Mammary microvascular endothelial cell (primary cell): ENCODE measurements around the gene TMED5. TPM values are rescaled to one million over a fixed set of nuclear protein-coding genes. Genes with fewer than 3 reads are reported as not detected.

ENCODE experiments used
- total RNA-seq: library from RNA; depleted of rRNA; stranded (reverse); fragments of >200 nt; gene quantifications from 2 replicates; pipeline ENCODE4 v1.2.3, GENCODE V29; 2015

TMED5 gene
- total RNA-seq = 46.2 and 53.4 TPM in 2 replicates

GRCh38 chr1:93179886-93180722 lies at the start of gene TMED5:
TSS of gene TMED5 (minus strand) at chr1:93180413. CDS start at chr1:93180242, 171 bp downstream.

GRCh38 chr1:93180723-93181613 lies 755 bp upstream of the TMED5 start, which contains the start of gene CCDC18:
TSS of gene CCDC18 (plus strand) at chr1:93180724. CDS start at chr1:93183362, 2,638 bp downstream.

Other genes starting within 250 kb of the TMED5 start
- 1.1 and 1.3 TPM in 2 replicates for gene DIPK1A, start 219.0 kb downstream of the TMED5 start, total RNA-seq
- 12.5 and 18.8 TPM in 2 replicates for gene MTF2, start 101.1 kb downstream of the TMED5 start, total RNA-seq
- gene CCDC18, start 311 bp upstream of the TMED5 start, total RNA-seq = 5.7 and 6.1 TPM in 2 replicates
- gene DR1, start 165.5 kb upstream of the TMED5 start, total RNA-seq = 40.0 and 43.8 TPM in 2 replicates